Stimulated activated CD8-positive, alpha-beta memory T cell treated with anti-CD3 and anti-CD28 coated beads, Interleukin-7, amount 100 ng/mL, for 48 hours (primary cell): ENCODE data around the gene METTL25.

ENCODE experiments used
- DNase-seq, 2 donors: peaks; one replicate each; pipeline ENCODE4 v3.0.0-alpha.2; 2020; ENCODE audit warnings: low read depth in 1 of 2; ENCODE audit errors: extremely low read depth in 1 of 2

The METTL25 gene

DNA sequence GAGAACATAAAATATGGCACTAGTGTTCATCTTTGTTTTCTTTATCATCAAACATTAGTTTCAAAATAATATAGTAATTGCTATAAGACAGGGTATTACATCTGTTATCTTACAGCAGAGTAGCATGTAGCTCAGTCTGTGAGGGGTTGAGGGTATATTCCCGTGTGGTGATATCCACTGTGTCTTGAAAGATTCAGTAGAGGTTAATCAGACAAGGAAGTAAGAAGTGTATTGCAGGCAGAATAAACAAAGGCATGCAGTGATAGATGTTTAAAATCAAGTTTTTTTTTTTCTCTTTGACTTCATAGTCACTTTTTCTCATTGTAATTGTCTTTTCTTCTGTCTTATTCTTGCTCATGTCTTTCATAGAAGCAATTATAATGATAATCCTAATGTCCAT lies 48.3 kb downstream of the METTL25 start:
- no peak for DNase-seq

DNA sequence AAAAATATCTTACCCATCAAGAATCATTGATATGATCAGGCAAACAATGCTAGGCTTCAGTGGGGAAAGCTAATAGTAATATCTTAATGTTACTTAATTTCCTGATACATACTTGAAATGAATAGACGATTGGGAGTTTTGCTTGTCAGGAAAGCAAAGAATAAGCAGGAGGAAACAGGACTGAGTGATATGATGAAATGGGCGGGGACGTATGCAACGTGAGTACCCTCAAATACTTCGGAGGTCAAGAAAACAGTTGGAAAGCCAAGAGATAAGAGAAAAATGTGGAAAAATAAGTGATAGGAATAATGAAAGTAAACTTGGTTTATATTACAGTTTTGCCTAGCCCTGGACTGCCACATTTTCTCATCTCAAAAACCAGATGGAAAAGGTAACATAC lies 49.2 kb downstream of the METTL25 start:
- DNase-seq: no peak

DNA sequence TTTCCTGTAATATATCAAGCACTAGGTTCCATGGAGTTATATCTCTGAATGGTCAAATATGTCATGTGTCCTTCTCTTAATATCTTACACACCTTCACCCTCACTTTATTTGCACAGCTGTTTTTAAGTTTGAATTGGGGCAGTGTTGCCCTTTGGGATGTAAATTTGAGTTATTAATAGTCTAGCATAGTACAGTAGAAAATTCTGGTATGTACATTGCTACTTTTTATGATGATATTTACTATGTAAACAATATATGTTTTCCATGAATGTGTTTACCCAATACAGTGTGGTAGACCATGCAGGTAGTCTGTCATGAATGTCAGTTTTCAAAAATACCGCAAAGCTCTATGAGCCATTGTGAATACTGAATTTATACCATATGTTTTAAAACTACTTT lies 50.5 kb downstream of the METTL25 start:
- DNase-seq: no peak

DNA sequence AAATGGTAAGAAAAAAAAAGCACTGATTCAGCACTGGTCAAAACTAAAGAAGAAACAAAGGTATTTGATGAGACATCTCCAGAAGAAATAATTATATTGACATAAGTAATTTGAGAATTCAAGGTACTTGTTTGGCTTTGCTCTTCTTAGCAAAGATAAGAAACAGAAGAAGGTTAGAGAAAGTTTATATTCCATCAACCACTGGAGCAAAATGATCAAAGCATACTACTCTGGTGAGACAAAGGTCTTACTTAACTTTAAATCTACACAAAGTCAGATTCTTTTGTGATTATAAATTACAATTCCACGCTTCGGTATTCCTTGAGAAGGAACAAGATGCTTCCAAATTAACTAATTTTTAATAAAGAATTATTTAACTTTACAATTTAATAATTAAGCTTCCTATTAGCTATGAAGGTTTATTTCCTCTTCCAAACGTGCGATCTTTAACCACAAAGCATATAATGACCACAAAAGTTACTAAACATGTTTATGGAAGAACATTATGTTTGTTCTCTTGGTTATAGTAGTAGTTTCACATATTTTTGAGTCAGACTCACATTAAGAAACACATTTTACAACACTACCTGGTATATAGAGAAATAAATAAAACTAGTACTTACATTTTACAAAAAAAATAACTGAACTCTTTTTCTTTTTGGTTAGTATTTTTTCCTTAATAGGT lies 53.4 kb downstream of the METTL25 start:
- DNase-seq: no peak

DNA sequence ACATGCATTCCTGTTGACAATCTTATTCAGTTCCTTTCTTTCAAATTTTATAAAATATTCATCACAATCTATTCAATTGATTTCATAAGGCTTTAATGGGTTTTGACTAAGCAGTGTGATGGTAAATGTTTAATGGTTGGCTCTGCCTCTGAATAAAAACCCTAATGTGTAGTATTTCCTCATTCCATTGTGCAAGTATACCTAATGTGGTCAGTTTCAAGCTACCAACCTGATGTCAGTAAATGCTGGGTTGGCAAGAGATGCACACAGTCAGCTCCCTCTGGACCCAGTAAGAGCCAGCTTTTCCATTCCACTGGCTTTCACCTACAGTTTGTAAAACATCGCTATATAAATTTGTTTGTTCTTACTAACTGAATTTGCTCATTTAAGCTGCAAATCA lies 53.9 kb downstream of the METTL25 start:
- no peak for DNase-seq

DNA sequence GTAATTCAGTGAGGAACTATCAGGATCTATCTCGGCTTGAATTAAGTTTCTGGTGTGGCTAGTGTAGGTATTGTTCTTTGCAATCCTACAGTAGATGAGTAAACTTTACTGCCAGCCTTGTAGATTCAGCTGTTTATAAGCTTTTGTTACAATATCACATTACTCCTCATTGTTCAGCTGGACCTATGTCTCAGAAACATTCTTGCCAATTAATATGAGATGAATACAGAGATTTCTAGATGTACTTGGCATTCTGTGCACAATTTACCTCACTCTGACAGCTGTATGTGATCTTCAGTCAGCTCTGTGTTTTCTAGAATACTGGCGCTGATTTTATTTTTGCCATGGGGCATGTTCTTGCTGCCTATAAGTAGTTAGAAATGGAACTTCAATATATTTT lies 55.7 kb downstream of the METTL25 start:
- DNase-seq: no peak

DNA sequence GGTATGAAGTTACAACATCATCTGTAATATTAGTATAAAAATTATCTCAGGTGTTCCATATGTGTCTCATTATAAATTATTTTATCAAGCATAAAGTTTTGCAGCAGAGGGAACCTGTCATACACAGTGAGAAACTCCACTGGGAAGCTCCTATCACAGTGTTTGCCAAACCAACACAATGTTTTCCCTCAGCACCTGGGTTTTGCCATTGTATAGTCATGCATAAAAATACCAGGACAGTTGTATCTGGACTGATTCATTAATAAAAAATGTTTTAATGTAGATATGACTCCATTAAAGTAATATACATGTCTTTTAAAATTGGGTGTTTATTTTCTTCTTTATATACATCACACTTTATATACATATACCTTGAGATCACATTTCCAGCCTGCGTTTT lies 56.6 kb downstream of the METTL25 start:
- no peak for DNase-seq

DNA sequence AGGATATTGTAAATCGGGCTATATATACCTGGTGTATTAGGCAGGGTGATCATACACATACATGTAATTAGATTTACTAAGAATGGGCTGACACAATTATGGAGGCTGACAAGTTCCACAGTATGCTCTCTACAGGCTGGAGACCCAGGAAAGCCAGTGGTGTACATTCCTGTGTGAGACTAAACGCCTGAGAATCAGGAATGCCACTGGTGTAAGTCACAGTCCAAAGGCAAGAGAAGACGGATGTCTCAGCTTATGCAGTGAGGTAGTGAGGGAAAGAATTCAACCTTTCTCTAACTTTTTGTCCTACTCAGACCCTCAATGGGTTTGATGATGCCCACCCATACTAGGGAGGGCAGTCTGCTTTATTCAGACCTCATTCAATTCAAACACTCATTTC lies 57.1 kb downstream of the METTL25 start:
- no peak for DNase-seq

DNA sequence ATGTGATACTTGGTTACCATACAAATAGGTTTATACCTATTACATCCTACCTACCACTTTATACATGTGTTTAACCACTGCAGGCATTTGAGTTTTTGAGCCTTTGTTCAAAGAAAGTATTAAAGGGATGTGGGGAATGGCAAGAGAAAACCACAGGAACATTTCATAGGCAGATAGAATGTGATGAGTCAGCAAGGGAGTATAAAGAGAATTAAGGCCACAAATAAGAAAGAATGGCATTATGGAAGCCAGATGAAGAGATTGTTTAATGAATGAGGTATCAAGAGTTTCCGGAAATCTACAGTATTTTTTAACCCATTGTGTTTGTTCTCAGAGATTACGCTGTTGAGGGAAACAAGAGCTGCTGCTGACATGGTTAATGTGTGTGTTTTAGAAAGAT lies 66.9 kb downstream of the METTL25 start:
- DNase-seq: no peak

DNA sequence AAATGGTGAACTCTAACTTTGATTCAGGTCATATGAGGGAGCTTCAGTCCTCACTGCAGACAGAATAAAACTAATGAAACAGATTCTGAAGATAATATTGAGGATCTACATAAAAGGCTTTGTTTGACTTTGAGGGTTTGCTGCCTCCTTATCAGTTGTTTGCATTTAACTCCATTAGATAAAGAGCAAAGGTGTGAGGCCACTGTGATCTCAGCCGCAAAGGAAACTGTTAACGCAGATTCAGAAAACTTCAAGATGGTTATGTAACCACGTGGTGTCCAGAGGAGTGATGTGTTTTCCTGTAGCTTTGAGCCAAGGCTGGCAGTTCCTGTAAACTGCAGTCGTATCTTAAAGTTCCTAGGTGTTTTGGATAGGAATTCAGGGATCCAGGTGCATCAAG lies 67.8 kb downstream of the METTL25 start:
- no peak for DNase-seq

DNA sequence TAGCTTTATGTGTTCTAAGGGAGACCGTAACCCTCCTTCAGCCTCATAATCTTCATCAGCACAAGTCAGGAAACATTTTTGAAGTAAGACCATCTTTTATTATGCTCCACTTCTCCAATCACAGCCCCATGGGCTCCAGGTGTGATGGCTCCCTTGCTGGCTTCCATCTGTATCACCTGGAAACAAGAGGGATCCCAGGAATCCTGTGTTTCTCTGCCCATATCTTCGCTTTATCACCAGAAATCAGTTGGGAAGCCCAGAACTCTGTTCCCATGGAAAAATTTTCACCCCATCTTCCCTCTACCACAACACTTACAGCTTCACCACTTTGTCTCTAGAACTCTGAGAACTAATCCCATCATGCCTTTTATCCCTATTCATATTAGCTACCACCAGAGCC lies 68.3 kb downstream of the METTL25 start:
- DNase-seq: no peak

DNA sequence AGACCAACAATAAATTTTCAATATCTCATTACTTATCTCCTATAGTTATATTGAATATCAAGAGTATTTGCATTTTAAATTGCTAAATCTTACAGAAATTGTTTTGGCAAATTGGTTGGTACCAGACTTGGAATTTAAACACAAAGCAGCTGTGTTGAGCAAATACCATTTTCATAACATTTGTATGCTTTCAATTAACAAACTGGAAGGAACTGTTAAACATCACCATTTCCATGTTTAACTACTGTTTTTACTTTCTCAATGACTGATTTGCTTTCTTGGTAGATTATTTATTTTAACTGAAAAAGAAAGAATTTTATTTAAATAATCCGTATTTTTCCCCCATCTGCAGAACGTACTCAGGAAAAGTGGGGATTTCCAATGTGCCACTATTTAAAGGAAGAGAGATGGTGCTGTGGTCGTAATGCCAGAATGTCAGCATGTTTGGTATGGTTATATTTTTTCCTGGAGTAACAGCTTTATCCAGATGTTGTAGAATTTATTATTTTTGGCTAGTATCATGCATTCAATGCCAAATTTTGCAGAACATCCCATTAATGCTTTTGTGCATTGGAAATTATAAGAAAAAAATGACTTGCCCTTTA lies 72.3 kb downstream of the METTL25 start:
- DNase-seq: no peak

DNA sequence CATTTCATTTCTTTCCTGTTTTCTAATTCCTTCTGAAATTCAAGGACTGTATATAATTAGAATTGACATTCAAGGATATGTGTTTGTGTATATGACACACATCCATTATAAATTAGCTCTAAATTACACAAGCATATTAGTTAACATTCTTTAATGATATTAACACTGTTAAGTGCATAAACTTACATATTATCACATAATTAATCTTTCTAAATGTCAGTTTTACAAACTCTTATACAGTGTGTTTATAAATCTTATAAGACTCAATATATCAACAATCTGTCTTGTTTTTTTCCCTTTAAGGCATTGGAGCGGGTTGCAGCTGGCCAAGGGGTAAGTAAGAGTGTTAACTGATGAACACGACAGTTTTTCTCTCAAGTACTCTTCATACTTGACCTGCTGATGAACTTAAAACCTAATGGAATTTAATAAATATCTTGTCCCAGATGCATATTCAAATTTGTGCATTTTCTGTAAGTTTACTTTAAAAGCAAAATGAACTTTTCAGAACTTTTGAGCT lies 76.1 kb downstream of the METTL25 start:
- DNase-seq: no peak

DNA sequence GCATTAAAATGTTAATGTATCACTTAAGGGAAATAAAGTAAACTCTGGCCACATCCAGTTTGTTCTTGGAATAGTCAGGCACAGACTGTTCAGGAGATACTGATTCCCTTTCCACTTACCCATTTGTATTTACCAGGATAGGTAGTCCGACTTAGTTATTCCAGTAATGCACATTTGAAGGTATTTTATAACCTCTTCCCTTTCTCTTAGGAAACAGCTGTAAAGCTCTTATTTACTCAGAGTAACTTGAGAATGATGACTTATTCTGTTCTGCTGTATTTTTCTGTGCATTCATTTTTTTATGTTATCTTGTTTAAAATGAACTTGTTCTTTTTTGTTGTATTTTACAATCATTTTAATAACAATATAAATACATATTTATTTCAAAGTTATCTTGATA lies 78.0 kb downstream of the METTL25 start:
- no peak for DNase-seq

DNA sequence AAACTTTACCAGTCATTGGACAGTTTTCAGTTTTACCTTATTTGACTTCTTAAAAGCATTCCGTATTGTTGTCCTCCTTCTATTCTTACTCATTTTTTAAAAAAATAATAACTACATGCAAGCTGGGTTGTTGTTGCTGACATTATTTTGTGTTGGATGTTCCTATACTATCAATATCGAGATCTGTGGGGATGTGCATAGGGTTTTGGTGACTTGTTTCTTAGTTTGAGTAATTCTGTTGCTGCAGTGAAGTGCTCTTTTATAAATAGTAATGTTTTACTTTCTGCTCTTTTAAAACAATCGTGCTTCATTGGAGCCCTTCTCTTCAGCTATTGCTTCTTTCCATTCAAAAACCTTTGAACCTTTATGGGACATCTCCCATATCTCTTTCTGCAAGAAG lies 79.4 kb downstream of the METTL25 start:
- DNase-seq: no peak

DNA sequence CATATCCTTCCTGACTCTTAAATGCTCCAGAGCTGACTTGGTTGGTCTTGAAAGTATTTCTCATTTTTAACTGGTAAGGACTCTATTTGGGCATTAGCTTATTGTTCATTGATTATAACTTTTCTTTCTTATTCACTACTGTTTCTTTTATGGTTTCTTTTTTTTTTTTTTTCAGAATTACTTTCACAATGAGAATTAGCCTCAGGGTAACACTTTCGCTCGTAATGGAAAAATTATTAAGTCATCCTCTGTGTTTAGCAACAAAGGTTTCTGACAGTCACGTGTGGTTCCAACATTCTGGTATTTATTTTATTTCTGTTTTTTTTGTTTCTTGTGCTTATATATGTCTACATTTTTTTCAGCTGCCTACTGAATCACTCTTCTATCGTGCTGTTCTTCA lies 80.0 kb downstream of the METTL25 start:
- no peak for DNase-seq

DNA sequence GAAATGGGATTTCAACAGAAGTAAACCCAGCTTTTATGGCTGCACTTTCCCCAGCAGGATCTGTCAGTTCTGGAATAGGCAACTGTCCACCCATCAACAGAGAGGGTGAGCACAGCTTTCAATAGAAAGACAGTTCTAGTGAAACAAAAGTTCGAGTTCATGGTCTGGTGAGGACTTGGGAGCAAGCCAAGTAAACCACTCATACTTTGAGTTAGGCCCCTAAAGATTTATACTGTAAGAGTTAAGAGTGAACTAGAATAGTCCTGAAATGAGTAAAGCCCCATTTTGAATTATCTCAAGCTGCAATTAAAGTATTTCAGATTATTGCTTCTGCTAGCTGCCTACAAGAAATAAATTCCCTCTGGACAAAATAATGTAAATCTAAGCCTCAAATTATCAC lies 82.6 kb downstream of the METTL25 start:
- no peak for DNase-seq

DNA sequence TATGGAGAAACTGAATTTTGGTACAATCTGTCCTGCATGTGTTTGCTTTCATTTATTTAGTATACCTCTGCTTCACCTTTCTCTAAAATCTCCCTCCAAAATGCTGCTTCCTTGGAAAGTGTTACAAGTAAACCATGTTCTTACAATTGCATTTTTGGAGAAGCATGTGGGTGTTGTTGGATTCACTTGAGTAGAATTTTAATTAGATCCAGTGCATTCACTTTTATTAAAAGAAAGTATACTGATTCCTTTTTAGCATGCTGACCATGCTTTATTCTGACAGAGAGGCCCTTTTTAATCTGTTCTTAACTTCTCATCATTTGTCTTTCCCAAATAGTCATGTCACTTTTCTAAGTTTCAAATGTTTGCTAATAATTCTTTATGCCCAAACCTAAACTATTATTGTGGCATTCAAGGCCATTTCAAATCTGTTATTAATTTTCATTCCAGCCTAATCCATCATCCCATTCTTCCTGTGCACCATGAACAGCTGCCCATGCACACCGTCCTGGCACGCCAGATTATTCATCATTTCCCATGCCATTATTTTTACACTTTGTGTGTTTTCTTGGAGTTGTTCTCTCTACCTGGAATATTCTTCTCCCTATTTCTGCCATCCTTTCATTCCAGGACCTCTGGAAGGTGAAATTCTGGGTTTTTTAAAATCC lies 90.7 kb downstream of the METTL25 start:
- DNase-seq: no peak

DNA sequence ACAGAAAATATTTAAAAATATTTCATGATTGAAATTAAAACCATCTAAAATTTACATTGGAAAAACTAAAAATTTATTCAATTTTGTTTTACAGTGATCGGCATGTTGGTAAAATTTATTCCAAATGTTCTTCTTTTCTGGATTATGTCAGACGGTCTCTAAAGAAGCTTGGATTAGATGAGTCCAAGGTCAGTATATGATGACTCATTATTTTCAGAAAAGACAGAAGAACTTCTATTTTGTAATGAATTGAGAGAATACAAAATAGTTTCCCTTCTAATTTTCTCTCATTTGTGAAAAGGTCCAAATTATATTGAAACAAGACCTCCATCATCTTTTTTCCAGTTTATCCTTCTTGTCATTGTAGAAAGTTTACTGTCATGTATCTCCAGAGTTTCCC lies 98.3 kb downstream of the METTL25 start:
- no peak for DNase-seq

DNA sequence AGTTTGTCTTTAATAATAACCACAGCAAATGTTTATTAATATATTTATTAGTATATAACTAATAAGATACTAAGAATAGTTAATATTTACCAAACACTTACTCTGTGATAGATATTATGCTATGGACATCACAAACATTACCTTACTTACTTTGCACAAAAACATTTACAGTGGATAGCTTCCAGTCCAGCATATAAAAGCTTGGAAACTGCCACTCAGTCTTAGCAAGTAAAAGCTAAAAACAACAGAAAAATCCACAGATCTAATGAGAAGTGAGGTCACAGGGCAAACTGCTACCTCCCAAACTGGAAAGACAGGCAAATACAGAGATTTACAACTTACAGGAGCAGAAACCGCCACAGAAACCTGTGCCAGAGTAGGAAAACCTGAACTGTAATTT lies 99.8 kb downstream of the METTL25 start:
- DNase-seq: no peak

DNA sequence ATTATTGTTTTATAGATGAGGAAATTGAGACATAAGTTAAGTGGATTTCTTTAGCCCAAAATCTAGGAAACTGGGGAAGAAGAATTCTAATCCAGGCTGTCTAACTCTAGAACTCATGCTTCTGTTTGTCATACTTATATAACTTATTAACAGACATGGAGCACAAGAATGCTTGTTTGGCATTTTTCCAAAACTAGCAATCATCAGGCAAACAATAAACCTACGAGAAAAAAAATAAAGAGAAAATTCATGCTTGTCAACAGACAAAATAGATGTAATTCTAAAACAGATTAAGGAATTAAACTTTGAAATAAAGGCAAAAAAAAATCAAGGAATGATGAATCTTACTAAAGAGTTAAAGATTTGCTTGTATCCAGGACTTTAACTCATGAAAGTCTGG lies 103.1 kb downstream of the METTL25 start:
- DNase-seq: no peak

DNA sequence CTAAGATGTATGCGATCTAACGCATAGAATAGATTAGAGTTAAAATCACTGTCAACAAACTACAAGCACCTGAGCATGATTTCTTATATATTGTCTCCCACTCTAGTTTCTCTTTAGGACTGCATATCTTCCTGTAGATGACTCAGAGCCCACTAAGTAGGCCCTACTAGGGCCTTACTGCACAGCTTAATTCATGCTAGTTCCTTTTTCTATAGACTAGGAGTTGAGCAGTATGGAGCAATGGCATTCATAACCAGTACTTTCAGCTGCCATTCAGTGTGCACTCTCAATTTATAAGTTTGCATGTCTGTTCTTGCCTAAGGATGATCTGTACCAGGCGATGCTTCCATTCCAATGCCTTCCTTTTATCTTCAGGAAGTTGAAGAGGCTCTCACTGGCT lies 103.5 kb downstream of the METTL25 start:
- no peak for DNase-seq
